NCI-H524 treated with DMSO at 0.1 percent for 48 hours (cell line): Measurements from ENCODE around the gene SLC33A1.
"Not testable (repeated sequence)": the region's sequence is repeated elsewhere in the genome, so short reads cannot be mapped to it uniquely, and the experiment has no call there.

Source experiments
- DNase-seq: peaks from one replicate; lab custom pipeline; 2025; lab: John Stamatoyannopoulos, UW

SLC33A1 gene

GRCh38 chr3:155861476-155862183 is 7.4 kb upstream of the SLC33A1 start:
- DNase-seq: no peak

- not testable (repeated sequence) for DNase-seq
Observed at GRCh38 chr3:155860424-155860823, 6.2 kb upstream of the SLC33A1 start.

- no peak for DNase-seq
Observed at GRCh38 chr3:155859859-155860258, 5.6 kb upstream of the SLC33A1 start.

- no peak for DNase-seq
Observed at GRCh38 chr3:155853214-155854140, 750 bp downstream of the SLC33A1 start.

- no peak for DNase-seq
Observed at GRCh38 chr3:155852341-155852740, 1.9 kb downstream of the SLC33A1 start.

GRCh38 chr3:155849404-155849803 is 4.8 kb downstream of the SLC33A1 start:
- not testable (repeated sequence) for DNase-seq

- DNase-seq: no peak
Observed at GRCh38 chr3:155847993-155848392, 6.2 kb downstream of the SLC33A1 start.

GRCh38 chr3:155846119-155846518 is 8.1 kb downstream of the SLC33A1 start:
- no peak for DNase-seq

GRCh38 chr3:155843569-155843968 is 10.7 kb downstream of the SLC33A1 start:
- no peak for DNase-seq

GRCh38 chr3:155835341-155836071 is 18.7 kb downstream of the SLC33A1 start:
- DNase-seq: no peak

GRCh38 chr3:155828490-155829098 is 25.6 kb downstream of the SLC33A1 start:
- not testable (repeated sequence) for DNase-seq

GRCh38 chr3:155815030-155815545 is 39.1 kb downstream of the SLC33A1 start:
- DNase-seq: no peak

GRCh38 chr3:155813224-155813623 is 41.0 kb downstream of the SLC33A1 start:
- DNase-seq: not testable (repeated sequence)

- no peak for DNase-seq
Observed at GRCh38 chr3:155809181-155809580, 45.0 kb downstream of the SLC33A1 start.

GRCh38 chr3:155807823-155808222 is 46.4 kb downstream of the SLC33A1 start:
- no peak for DNase-seq

GRCh38 chr3:155805802-155806618 is 48.2 kb downstream of the SLC33A1 start, which contains the start of gene C3orf33:
Gene C3orf33, minus strand, starts transcription at chr3:155806278. Its CDS starts 26 bp downstream, at chr3:155806252.
- peak; percentile 63 for DNase-seq

GRCh38 chr3:155805204-155805801 is 48.9 kb downstream of the SLC33A1 start:
- DNase-seq: no peak

- DNase-seq: no peak
Observed at GRCh38 chr3:155804323-155804722, 49.9 kb downstream of the SLC33A1 start.

GRCh38 chr3:155792532-155792931 is 61.7 kb downstream of the SLC33A1 start:
- DNase-seq: no peak

- DNase-seq: no peak
Observed at GRCh38 chr3:155791190-155791589, 63.0 kb downstream of the SLC33A1 start.
